GM21723 (cell line): ENCODE results near the gene PSG1.
"Not testable (repeated sequence)": the region's sequence is repeated elsewhere in the genome, so short reads cannot be mapped to it uniquely, and the experiment has no call there.

Source experiments
- ATAC-seq: cut with Tn5 transposase; IDR thresholded peaks from one replicate; pipeline ENCODE4 v1.9.1; 2021; ENCODE audit warnings: mild to moderate bottlenecking, moderate library complexity; ENCODE audit not compliant: unreplicated experiment

Gene PSG1

GRCh38 chr19:42831221-42832019, 48.1 kb downstream of the PSG1 start:
- no peak for ATAC-seq

GRCh38 chr19:42821306-42821977, 58.1 kb downstream of the PSG1 start:
- ATAC-seq = not testable (repeated sequence)

GRCh38 chr19:42819960-42820650, 59.4 kb downstream of the PSG1 start:
- not testable (repeated sequence) for ATAC-seq

GRCh38 chr19:42816894-42817293, 62.6 kb downstream of the PSG1 start:
- ATAC-seq = no peak
